Peyer's patch (tissue), 4 donors: ENCODE data around the gene PDE11A. TPM values are rescaled to one million over a fixed set of nuclear protein-coding genes. Genes with fewer than 3 reads are reported as not detected.

Source experiments
- DNase-seq, 3 donors: peaks; one replicate each; pipeline ENCODE4 v3.0.0-alpha.2; 2017 to 2019
- H3K27ac ChIP-seq, 4 donors: fragments of 200-600 bp; sonication (generic); one replicate each; pipeline ENCODE4 v1.5.1; 2016 to 2019
- H3K27me3 ChIP-seq, 2 donors: fragments of 200-600 bp; sonication (generic); one replicate each; pipeline ENCODE4 v1.5.1; 2019
- H3K36me3 ChIP-seq, 3 donors: fragments of 200-600 bp; sonication (generic); one replicate each; pipeline ENCODE4 v1.5.1; 2016 to 2019
- H3K4me1 ChIP-seq, 4 donors: fragments of 200-600 bp; sonication (generic); one replicate each; pipeline ENCODE4 v1.5.1; 2016 to 2019
- H3K4me3 ChIP-seq, 4 donors: fragments of 200-600 bp; sonication (generic); 1 replicate in 3 of 4; 2 replicates in 1 of 4; pipeline ENCODE4 v1.5.1; 2016 to 2019; ENCODE audit warnings: mild to moderate bottlenecking in 1 of 4
- H3K9me3 ChIP-seq, 4 donors: fragments of 200-600 bp; sonication (generic); one replicate each; pipeline ENCODE4 v1.5.1; 2016 to 2019; ENCODE audit warnings: mild to moderate bottlenecking in 1 of 4
- POLR2A ChIP-seq, 2 donors: fragments of 450-650 bp; IDR thresholded peaks; one replicate each; pipeline ENCODE4 v1.5.1; 2017; ENCODE audit warnings: antibody characterized with exemption in 2 of 2, mild to moderate bottlenecking in 2 of 2, moderate library complexity in 2 of 2
- total RNA-seq, 4 donors: library from RNA; depleted of rRNA; stranded (reverse); fragments of >200 nt; gene quantifications; one replicate each; pipeline ENCODE4 v1.1.0, GENCODE V29; 2016
- TF ChIP-seq, protein P1 (sequence below), 6 experiments: fragments of 450-650 bp in 4 of 6; fragments of 200-600 bp in 2 of 6; sonication (generic) in 1 of 6; IDR thresholded peaks; one replicate each; pipeline ENCODE4 v1.5.1; 2017 to 2019; ENCODE audit warnings: antibody characterized with exemption in 6 of 6, mild to moderate bottlenecking in 3 of 6, moderate library complexity in 1 of 6

The PDE11A gene
- total RNA-seq, 4 donors from 2014 or later = 1.6 to 2.1 (median 1.7) TPM

DNA sequence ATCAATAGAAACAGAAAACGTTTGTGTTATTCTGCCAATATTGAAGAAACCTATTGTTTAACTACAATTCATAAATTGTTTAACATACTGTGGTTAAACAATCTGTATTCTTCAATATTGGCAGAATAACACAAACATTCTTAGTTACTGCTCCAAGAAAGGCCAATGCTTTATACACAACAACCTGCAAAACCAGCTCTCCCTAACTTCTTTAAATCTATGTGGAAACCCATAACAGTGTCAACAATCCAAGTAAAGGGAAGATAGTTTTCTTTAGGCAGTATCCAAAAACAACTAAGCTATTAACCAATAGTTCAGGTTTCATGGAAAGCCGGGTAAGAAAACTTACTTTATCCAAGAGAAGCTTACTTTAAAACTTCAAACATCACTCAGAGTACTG, 33.5 kb upstream of the PDE11A start:
- TF ChIP-seq POLR2A (IDR thresholded peaks at IDR 0.05) = no peak
- TF ChIP-seq, protein P1, sequence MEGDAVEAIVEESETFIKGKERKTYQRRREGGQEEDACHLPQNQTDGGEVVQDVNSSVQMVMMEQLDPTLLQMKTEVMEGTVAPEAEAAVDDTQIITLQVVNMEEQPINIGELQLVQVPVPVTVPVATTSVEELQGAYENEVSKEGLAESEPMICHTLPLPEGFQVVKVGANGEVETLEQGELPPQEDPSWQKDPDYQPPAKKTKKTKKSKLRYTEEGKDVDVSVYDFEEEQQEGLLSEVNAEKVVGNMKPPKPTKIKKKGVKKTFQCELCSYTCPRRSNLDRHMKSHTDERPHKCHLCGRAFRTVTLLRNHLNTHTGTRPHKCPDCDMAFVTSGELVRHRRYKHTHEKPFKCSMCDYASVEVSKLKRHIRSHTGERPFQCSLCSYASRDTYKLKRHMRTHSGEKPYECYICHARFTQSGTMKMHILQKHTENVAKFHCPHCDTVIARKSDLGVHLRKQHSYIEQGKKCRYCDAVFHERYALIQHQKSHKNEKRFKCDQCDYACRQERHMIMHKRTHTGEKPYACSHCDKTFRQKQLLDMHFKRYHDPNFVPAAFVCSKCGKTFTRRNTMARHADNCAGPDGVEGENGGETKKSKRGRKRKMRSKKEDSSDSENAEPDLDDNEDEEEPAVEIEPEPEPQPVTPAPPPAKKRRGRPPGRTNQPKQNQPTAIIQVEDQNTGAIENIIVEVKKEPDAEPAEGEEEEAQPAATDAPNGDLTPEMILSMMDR (IDR thresholded peaks at IDR 0.05) = no peak
- Histone ChIP-seq H3K4me1 (no peaks in the 10 kb centered on the region), H3K36me3 (no peaks in the 10 kb centered on the region), H3K27ac (no peak overlapping the region), H3K9me3 (no peaks in the 10 kb centered on the region), H3K27me3 (no peaks in the 10 kb centered on the region), H3K4me3 (no peak overlapping the region)
- no peak for DNase-seq

DNA sequence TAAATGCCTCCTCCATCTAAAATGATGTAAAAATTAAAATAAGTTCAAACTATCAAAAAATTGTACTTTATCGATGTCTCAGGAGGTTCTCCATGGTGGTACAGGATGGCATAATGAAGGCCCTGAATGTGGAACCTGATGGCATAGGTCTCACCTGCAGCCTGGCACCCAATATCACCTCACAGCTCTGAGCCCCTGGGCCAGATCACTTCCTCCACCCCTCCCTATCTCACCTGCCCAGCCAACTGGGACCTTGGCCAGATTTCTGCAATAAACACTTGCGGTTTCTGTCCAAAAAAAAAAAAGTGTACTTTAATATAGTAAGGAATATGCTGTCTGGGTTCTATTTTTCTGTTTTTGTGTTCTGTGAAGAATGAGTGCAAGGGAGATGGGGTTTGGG, 33.0 kb upstream of the PDE11A start:
- Histone ChIP-seq H3K27me3 (no peaks in the 10 kb centered on the region), H3K36me3 (no peaks in the 10 kb centered on the region), H3K27ac (no peak overlapping the region), H3K4me3 (no peak overlapping the region), H3K9me3 (no peaks in the 10 kb centered on the region), H3K4me1 (no peaks in the 10 kb centered on the region)
- no peak for TF ChIP-seq POLR2A (IDR thresholded peaks at IDR 0.05)
- TF ChIP-seq, protein P1 (IDR thresholded peaks at IDR 0.05) = no peak
- DNase-seq = no peak

DNA sequence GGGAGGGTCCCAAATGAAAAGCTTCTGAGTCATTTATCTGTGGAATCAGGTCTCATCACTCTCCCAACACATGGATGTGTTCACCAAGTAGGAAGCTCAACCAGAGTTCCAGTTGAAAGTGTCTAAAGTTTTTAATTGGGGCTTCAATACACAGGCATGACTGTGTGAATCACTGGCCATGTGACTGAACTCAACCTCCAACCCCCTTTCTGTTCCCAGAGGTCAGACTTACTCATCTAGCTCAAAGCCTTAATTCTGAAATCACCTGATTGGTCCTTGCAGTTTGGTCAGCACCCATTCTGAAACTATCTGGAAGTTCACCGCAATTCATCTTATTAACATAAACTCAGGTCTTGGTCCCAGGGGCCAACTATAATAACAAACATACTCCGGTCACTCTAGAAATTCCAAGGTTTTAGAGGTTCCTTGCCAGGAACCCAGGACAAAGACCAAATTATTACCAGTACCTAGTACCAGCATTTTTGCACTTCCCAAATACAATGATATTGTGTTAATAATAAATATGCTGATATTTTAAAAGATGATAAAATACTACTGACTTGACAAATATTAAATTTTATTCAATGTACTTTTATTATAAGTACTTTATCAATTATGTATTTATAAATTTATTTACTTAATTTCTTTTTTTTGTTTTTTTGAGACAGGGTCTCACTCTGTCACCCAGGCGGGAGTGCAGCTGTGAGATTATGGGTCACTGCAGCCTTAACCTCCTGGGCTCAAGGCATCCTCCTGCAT, 28.9 kb upstream of the PDE11A start:
- Histone ChIP-seq H3K27ac (no peak overlapping the region), H3K9me3 (no peaks in the 10 kb centered on the region), H3K4me3 (no peak overlapping the region), H3K4me1 (no peaks in the 10 kb centered on the region), H3K36me3 (no peaks in the 10 kb centered on the region), H3K27me3 (no peaks in the 10 kb centered on the region)
- TF ChIP-seq POLR2A (IDR thresholded peaks at IDR 0.05) = no peak
- TF ChIP-seq, protein P1 (IDR thresholded peaks at IDR 0.05) = no peak
- no peak for DNase-seq

DNA sequence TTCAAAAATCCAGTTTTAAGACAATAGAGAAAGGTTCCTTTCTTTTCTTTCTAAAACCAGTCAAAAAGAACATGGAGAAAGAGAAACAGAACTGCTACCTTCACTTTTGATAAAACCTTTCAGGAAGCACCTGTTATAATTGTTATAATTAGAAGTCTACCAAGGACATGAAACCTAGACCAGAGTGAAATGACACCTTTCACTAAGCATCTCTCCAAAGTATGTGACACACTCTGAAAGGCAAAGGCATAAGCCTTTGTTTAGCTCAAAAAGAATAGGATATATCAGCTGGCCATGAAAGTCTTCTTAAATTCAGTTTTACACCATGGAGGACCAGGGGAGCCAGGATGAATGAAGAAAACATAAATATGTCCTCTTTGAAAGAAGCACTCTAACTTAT, 20.9 kb upstream of the PDE11A start:
- no peak for DNase-seq
- TF ChIP-seq, protein P1 (IDR thresholded peaks at IDR 0.05) = no peak
- TF ChIP-seq POLR2A (IDR thresholded peaks at IDR 0.05) = no peak
- Histone ChIP-seq H3K27me3 (no peaks in the 10 kb centered on the region), H3K9me3 (no peaks in the 10 kb centered on the region), H3K4me3 (no peak overlapping the region), H3K4me1 (no peaks in the 10 kb centered on the region), H3K36me3 (no peaks in the 10 kb centered on the region), H3K27ac (no peak overlapping the region)

DNA sequence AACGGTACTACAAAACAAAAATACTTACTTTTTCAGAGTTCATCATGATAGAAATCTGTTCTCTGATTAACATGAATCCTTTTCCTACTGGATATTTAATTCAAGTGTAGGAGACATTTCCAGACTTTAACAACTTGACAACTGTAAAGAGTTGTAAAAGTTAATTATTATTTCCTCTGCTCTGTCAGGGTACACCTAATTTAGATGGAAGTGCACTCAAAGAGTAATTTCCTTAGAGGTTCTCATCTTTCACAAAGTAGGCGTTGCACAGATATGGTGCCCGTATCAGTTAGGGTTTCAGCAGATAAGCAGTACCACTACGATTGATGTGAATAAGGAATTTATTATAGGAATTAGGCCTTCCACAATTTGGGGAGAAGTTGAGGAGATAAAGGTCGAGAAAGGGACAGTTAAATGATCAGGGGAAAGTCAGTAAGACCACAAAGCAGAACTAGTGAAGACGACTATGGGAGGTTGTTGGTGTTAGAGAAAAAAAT, 16.2 kb upstream of the PDE11A start:
- Histone ChIP-seq H3K27me3 (no peaks in the 10 kb centered on the region), H3K9me3 (no peaks in the 10 kb centered on the region), H3K4me3 (no peak overlapping the region), H3K27ac (no peak overlapping the region), H3K4me1 (no peaks in the 10 kb centered on the region), H3K36me3 (no peaks in the 10 kb centered on the region)
- no peak for TF ChIP-seq POLR2A (IDR thresholded peaks at IDR 0.05)
- TF ChIP-seq, protein P1 (IDR thresholded peaks at IDR 0.05) = no peak
- no peak for DNase-seq
